ENCODE data around the gene CAV3. TPM values are rescaled to one million over a fixed set of nuclear protein-coding genes. Genes with fewer than 3 reads are reported as not detected.

Gene CAV3
- total and polyA plus RNA-seq, 2 donors from 2014 or later: not detected

DNA sequence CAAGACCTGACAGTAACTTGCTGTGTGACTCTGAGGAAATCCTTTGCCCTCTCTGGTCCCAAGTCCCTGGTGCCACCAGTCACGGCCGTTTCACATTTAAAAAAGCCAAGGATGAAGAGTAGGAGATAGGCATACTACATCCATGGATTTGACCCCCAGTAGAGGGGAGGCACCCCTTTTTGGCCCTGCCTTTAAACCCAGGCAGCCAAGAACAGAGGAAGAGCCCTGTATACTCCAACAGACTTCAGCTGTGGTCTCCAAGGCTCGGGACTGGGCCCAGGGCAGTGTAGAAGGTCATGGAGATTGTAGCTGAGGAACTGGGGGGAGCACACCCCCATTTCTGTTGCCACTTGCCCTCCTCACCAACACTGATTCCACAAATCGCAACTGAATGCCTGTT, 3.7 kb downstream of the CAV3 start:
- H3K4me1 ChIP-seq (ENCODE audit: control insufficient read depth in 2 of 3, insufficient read depth in 2 of 3, low read depth in 1 of 3, low read length in 3 of 3): no peaks in the 10 kb centered on the region
- no peak overlapping the region for H3K4me3 ChIP-seq (ENCODE audit: low read length in 3 of 3)
- H3K27ac ChIP-seq (ENCODE audit: low read depth in 2 of 2, low read length in 2 of 2): no peak overlapping the region
- DNase-seq (no peak), FAIRE-seq (no peak)
- H3K27me3 ChIP-seq (ENCODE audit: control insufficient read depth, insufficient read depth, low read length): no peaks in the 10 kb centered on the region
- no peaks in the 10 kb centered on the region for H3K9me3 ChIP-seq (ENCODE audit: control insufficient read depth in 2 of 3, insufficient read depth in 1 of 3, low read length in 3 of 3)
- no peak overlapping the region for H3K9ac ChIP-seq (ENCODE audit: low read length in 3 of 3)
- no peaks in the 10 kb centered on the region for H3K36me3 ChIP-seq (ENCODE audit: control insufficient read depth in 2 of 3, insufficient read depth in 3 of 3, low read length in 3 of 3)
- TF ChIP-seq, protein P1, sequence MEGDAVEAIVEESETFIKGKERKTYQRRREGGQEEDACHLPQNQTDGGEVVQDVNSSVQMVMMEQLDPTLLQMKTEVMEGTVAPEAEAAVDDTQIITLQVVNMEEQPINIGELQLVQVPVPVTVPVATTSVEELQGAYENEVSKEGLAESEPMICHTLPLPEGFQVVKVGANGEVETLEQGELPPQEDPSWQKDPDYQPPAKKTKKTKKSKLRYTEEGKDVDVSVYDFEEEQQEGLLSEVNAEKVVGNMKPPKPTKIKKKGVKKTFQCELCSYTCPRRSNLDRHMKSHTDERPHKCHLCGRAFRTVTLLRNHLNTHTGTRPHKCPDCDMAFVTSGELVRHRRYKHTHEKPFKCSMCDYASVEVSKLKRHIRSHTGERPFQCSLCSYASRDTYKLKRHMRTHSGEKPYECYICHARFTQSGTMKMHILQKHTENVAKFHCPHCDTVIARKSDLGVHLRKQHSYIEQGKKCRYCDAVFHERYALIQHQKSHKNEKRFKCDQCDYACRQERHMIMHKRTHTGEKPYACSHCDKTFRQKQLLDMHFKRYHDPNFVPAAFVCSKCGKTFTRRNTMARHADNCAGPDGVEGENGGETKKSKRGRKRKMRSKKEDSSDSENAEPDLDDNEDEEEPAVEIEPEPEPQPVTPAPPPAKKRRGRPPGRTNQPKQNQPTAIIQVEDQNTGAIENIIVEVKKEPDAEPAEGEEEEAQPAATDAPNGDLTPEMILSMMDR (IDR thresholded peaks at IDR 0.05; ENCODE audit: borderline replicate concordance, extremely low read depth, insufficient read depth): no peak
- intact Hi-C loops (cut with DNase I): no loop called here

DNA sequence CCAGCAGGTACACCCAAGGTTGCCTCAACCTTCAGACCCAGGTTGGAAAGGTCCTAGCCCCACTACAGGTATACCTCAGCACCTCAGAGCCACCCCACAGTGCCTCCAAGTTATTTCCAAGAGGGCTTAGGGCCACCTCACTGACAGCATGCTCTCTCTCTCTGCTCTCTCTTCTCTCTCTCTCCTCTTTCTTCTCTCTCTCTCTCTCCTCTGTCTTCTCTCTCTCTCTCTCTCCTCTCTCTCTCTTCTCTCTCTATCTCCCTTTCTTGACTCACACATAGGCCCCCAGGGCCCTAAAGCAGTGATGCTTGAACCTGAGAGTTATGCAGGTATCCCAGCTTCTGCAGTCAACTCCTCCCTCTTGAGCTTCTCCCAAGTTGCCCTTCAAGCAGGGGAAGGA, 4.2 kb downstream of the CAV3 start:
- intact Hi-C loops (cut with DNase I): no loop called here
- TF ChIP-seq, protein P1 (IDR thresholded peaks at IDR 0.05; ENCODE audit: borderline replicate concordance, extremely low read depth, insufficient read depth): no peak
- Histone ChIP-seq H3K9ac (ENCODE audit: low read length in 3 of 3) (no peak overlapping the region), H3K4me3 (ENCODE audit: low read length in 3 of 3) (no peak overlapping the region), H3K9me3 (ENCODE audit: control insufficient read depth in 2 of 3, insufficient read depth in 1 of 3, low read length in 3 of 3) (no peaks in the 10 kb centered on the region), H3K27me3 (ENCODE audit: control insufficient read depth, insufficient read depth, low read length) (no peaks in the 10 kb centered on the region), H3K27ac (ENCODE audit: low read depth in 2 of 2, low read length in 2 of 2) (no peak overlapping the region), H3K4me1 (ENCODE audit: control insufficient read depth in 2 of 3, insufficient read depth in 2 of 3, low read depth in 1 of 3, low read length in 3 of 3) (peaks cover 0 to 2% (median 0%) of the 10 kb centered on the region in 3 donors), H3K36me3 (ENCODE audit: control insufficient read depth in 2 of 3, insufficient read depth in 3 of 3, low read length in 3 of 3) (no peaks in the 10 kb centered on the region)
- DNase-seq (no peak), FAIRE-seq (no peak)

DNA sequence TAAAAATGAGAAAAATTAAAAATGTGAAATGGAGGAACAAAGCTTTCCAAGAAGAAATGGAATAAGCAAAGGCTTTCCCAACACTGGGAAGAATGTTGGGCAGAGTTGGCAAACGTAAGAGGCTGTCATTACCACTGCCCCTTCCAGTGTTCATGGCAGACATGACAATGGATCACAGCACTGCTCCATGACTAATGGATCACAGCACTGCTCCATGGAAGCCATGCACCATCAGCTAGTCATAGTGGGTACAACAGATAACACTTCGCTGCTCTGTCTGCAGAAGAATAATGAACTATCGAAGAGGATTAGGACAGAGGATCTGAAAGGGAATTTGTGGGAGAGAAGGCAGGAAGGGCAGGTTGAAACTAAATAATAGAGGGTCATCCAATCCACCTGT, 5.0 kb downstream of the CAV3 start:
- peaks cover 0 to 2% (median 0%) of the 10 kb centered on the region in 3 donors for H3K4me1 ChIP-seq (ENCODE audit: control insufficient read depth in 2 of 3, insufficient read depth in 2 of 3, low read depth in 1 of 3, low read length in 3 of 3)
- H3K27ac ChIP-seq (ENCODE audit: low read depth in 2 of 2, low read length in 2 of 2): no peak overlapping the region
- intact Hi-C loops (cut with DNase I): no loop called here
- DNase-seq: no peak
- H3K9me3 ChIP-seq (ENCODE audit: control insufficient read depth in 2 of 3, insufficient read depth in 1 of 3, low read length in 3 of 3): no peaks in the 10 kb centered on the region
- FAIRE-seq: no peak
- H3K27me3 ChIP-seq (ENCODE audit: control insufficient read depth, insufficient read depth, low read length): no peaks in the 10 kb centered on the region
- no peaks in the 10 kb centered on the region for H3K36me3 ChIP-seq (ENCODE audit: control insufficient read depth in 2 of 3, insufficient read depth in 3 of 3, low read length in 3 of 3)
- no peak overlapping the region for H3K4me3 ChIP-seq (ENCODE audit: low read length in 3 of 3)
- H3K9ac ChIP-seq (ENCODE audit: low read length in 3 of 3): no peak overlapping the region
- TF ChIP-seq, protein P1 (IDR thresholded peaks at IDR 0.05; ENCODE audit: borderline replicate concordance, extremely low read depth, insufficient read depth): no peak

Data from kidney (tissue), 14 donors.